ENCODE data around the gene HLA-DRB5. TPM values are rescaled to one million over a fixed set of nuclear protein-coding genes. Genes with fewer than 3 reads are reported as not detected.

Gene HLA-DRB5
- total RNA-seq, 1 donor from 2014 or later, result 14.3 TPM

GRCh38 chr6:32522302-32523047, 7.6 kb downstream of the HLA-DRB5 start:
- DNase-seq, result no peak
- intact Hi-C loops (cut with micrococcal nuclease), result no loop called here
- H3K9me3 ChIP-seq (replicated peaks), result no peaks in the 10 kb centered on the region
- no peak for TF ChIP-seq CTCF (IDR thresholded peaks at IDR 0.05; ENCODE audit: borderline replicate concordance)
- H3K4me3 ChIP-seq, result no peak overlapping the region
- H3K36me3 ChIP-seq, result no peaks in the 10 kb centered on the region
- no peaks in the 10 kb centered on the region for H3K27me3 ChIP-seq (ENCODE audit: low read depth)
- H3K27ac ChIP-seq (replicated peaks), result no peak overlapping the region
- H3K4me1 ChIP-seq, result no peaks in the 10 kb centered on the region

GRCh38 chr6:32519910-32520258, 10.2 kb downstream of the HLA-DRB5 start:
- intact Hi-C loops (cut with micrococcal nuclease), result no loop called here
- H3K36me3 ChIP-seq, result no peaks in the 10 kb centered on the region
- H3K27me3 ChIP-seq (ENCODE audit: low read depth), result no peaks in the 10 kb centered on the region
- no peak for DNase-seq
- H3K4me1 ChIP-seq, result no peaks in the 10 kb centered on the region
- no peaks in the 10 kb centered on the region for H3K9me3 ChIP-seq (replicated peaks)
- no peak overlapping the region for H3K27ac ChIP-seq (replicated peaks)
- TF ChIP-seq CTCF (IDR thresholded peaks at IDR 0.05; ENCODE audit: borderline replicate concordance), result no peak
- H3K4me3 ChIP-seq, result no peak overlapping the region

- H3K27ac ChIP-seq (replicated peaks), result no peak overlapping the region
- DNase-seq, result no peak
These were observed 10.8 kb downstream of the HLA-DRB5 start for GRCh38 chr6:32519118-32519909.

GRCh38 chr6:32517654-32518445, 12.2 kb downstream of the HLA-DRB5 start:
- Histone ChIP-seq H3K4me1 (no peaks in the 10 kb centered on the region), H3K27ac (replicated peaks) (no peak overlapping the region), H3K27me3 (ENCODE audit: low read depth) (no peaks in the 10 kb centered on the region), H3K4me3 (no peak overlapping the region), H3K36me3 (no peaks in the 10 kb centered on the region), H3K9me3 (replicated peaks) (no peaks in the 10 kb centered on the region)
- TF ChIP-seq CTCF (IDR thresholded peaks at IDR 0.05; ENCODE audit: borderline replicate concordance), result no peak
- intact Hi-C loops (cut with micrococcal nuclease), result no loop called here
- no peak for DNase-seq

More at GRCh38 chr6:32519118-32519909, 10.8 kb downstream of the HLA-DRB5 start:
- H3K27me3 ChIP-seq (ENCODE audit: low read depth), result no peaks in the 10 kb centered on the region
- no peaks in the 10 kb centered on the region for H3K36me3 ChIP-seq
- intact Hi-C loops (cut with micrococcal nuclease), result no loop called here
- TF ChIP-seq CTCF (IDR thresholded peaks at IDR 0.05; ENCODE audit: borderline replicate concordance), result no peak
- no peak overlapping the region for H3K4me3 ChIP-seq
- no peaks in the 10 kb centered on the region for H3K4me1 ChIP-seq
- H3K9me3 ChIP-seq (replicated peaks), result no peaks in the 10 kb centered on the region

GRCh38 chr6:32501016-32501415, 29.1 kb downstream of the HLA-DRB5 start:
- Histone ChIP-seq H3K27me3 (ENCODE audit: low read depth) (no peaks in the 10 kb centered on the region), H3K4me1 (no peaks in the 10 kb centered on the region), H3K4me3 (no peak overlapping the region), H3K36me3 (no peaks in the 10 kb centered on the region), H3K27ac (replicated peaks) (no peak overlapping the region), H3K9me3 (replicated peaks) (no peaks in the 10 kb centered on the region)
- intact Hi-C loops (cut with micrococcal nuclease), result no loop called here
- no peak for DNase-seq
- no peak for TF ChIP-seq CTCF (IDR thresholded peaks at IDR 0.05; ENCODE audit: borderline replicate concordance)

Measured in left ventricle myocardium inferior (tissue), 1 donor.